Esophagus squamous epithelium (tissue), 5 donors: Measurements from ENCODE around the gene CYP2U1. TPM values are rescaled to one million over a fixed set of nuclear protein-coding genes. Genes with fewer than 3 reads are reported as not detected.
A peak's percentile ranks its signal among the peaks of the same experiment; 100 is the strongest.

Experiments used
- DNase-seq: peaks from one replicate; lab custom pipeline; 2025; lab: John Stamatoyannopoulos, UW
- H3K27ac ChIP-seq, 4 donors: fragments of 200-600 bp; sonication (generic); one replicate each; pipeline ENCODE4 v1.5.1; 2016 to 2019; ENCODE audit warnings: mild to moderate bottlenecking in 1 of 4
- H3K27me3 ChIP-seq, 4 donors: fragments of 200-600 bp; sonication (generic); 1 replicate in 3 of 4; 2 replicates in 1 of 4; pipeline versions ENCODE4 v1.5.1 to v1.6.0; 2017 to 2021; ENCODE audit warnings: antibody characterized with exemption in 1 of 4
- H3K36me3 ChIP-seq, 3 donors: fragments of 200-600 bp; sonication (generic); one replicate each; pipeline ENCODE4 v1.5.1; 2016 to 2019
- H3K4me1 ChIP-seq, 3 donors: fragments of 200-600 bp; sonication (generic); one replicate each; pipeline ENCODE4 v1.5.1; 2017 to 2019
- H3K4me3 ChIP-seq, 4 donors: fragments of 200-600 bp; sonication (generic); 1 replicate in 3 of 4; 2 replicates in 1 of 4; pipeline ENCODE4 v1.5.1; 2016 to 2019; ENCODE audit warnings: mild to moderate bottlenecking in 2 of 4, moderate library complexity in 1 of 4
- H3K9me3 ChIP-seq, 3 donors: fragments of 200-600 bp; sonication (generic); one replicate each; pipeline ENCODE4 v1.5.1; 2016 to 2019
- CTCF ChIP-seq, 6 experiments: fragments of 450-650 bp in 4 of 6; fragments of 200-600 bp in 2 of 6; sonication (generic) in 2 of 6; IDR thresholded peaks; one replicate each; pipeline ENCODE4 v1.5.1; 2016 to 2019; ENCODE audit warnings: antibody characterized with exemption in 6 of 6, mild to moderate bottlenecking in 4 of 6, moderate library complexity in 4 of 6
- POLR2A ChIP-seq, 4 donors: fragments of 450-650 bp; IDR thresholded peaks; one replicate each; pipeline ENCODE4 v1.6.1; 2017; ENCODE audit warnings: antibody characterized with exemption in 4 of 4, mild to moderate bottlenecking in 4 of 4, moderate library complexity in 3 of 4
- WGBS, 2 donors: methylation state at CpG; one replicate each; pipeline ENCODE4 v1.1.5; 2018; 5-methylcytosine and 5-hydroxymethylcytosine counted together
- intact Hi-C: fragments of 100-400 bp; cut with DNase I; formaldehyde crosslinking; loops from one replicate; pipeline ENCODE4 v1.15.0; 2022
- total RNA-seq, 4 donors: library from RNA; depleted of rRNA; stranded (reverse); fragments of >200 nt; gene quantifications; one replicate each; pipeline ENCODE4 v1.1.0, GENCODE V29; 2016
- donor health status: DM: yes; HTN: yes; CAD: no.

CYP2U1 gene
- 1 to 10 TPM; 1.8 to 8.4 (median 4.5) TPM for total RNA-seq

GRCh38 chr4:107930821-107931774 lies at the start of gene CYP2U1:
CYP2U1 (plus strand) TSS chr4:107931549; CDS start chr4:107931644, 95 bp downstream.
- intact Hi-C loops = no loop called here
- Histone ChIP-seq H3K27me3 (peaks cover 0 to 6% (median 0%) of the 10 kb centered on the region in 4 donors), H3K27ac (peak within 1 kb of the TSS; percentile 63 to 90 (median 82)), H3K4me1 (peaks cover 7 to 34% (median 11%) of the 10 kb centered on the region in 3 donors), H3K4me3 (peak within 1 kb of the TSS; percentile 60 to 82 (median 70)), H3K9me3 (no peaks in the 10 kb centered on the region), H3K36me3 (peaks cover 0 to 2% (median 0%) of the 10 kb centered on the region in 3 donors)
- peak; percentile 39 for DNase-seq
- WGBS, 2 donors = 0 to 7% methylated on average over 18 to 23 of the region's 78 CpGs
- TF ChIP-seq CTCF (IDR thresholded peaks at IDR 0.05) = peak in 3 of 6 experiments; percentile 19 to 35 (median 35)
- TF ChIP-seq POLR2A (IDR thresholded peaks at IDR 0.05) = peak in 2 of 4 donors; percentile 74 to 77

- intact Hi-C loops = no loop called here
- peaks cover 0 to 18% (median 8%) of the 10 kb centered on the region in 3 donors for H3K9me3 ChIP-seq
- no peak for DNase-seq
- H3K36me3 ChIP-seq = no peaks in the 10 kb centered on the region
- H3K4me1 ChIP-seq = peaks cover 0 to 6% (median 0%) of the 10 kb centered on the region in 3 donors
- TF ChIP-seq CTCF (IDR thresholded peaks at IDR 0.05) (no peak), POLR2A (IDR thresholded peaks at IDR 0.05) (no peak)
- no peak overlapping the region for H3K27ac ChIP-seq
- no peak overlapping the region for H3K4me3 ChIP-seq
- H3K27me3 ChIP-seq = no peaks in the 10 kb centered on the region
Observed at GRCh38 chr4:107885865-107886264, 45.5 kb upstream of the CYP2U1 start.

GRCh38 chr4:107888237-107888636 lies 43.1 kb upstream of the CYP2U1 start:
- Histone ChIP-seq H3K27ac (no peak overlapping the region), H3K36me3 (no peaks in the 10 kb centered on the region), H3K9me3 (peaks cover 0 to 18% (median 8%) of the 10 kb centered on the region in 3 donors), H3K4me3 (no peak overlapping the region), H3K4me1 (peaks cover 0 to 13% (median 4%) of the 10 kb centered on the region in 3 donors), H3K27me3 (no peaks in the 10 kb centered on the region)
- intact Hi-C loops = no loop called here
- no peak for DNase-seq
- TF ChIP-seq CTCF (IDR thresholded peaks at IDR 0.05) (no peak), POLR2A (IDR thresholded peaks at IDR 0.05) (no peak)
- 44 to 45% methylated on average over 2 of the region's 2 CpGs for WGBS, 2 donors

GRCh38 chr4:107890779-107891178 lies 40.6 kb upstream of the CYP2U1 start:
- Histone ChIP-seq H3K36me3 (no peaks in the 10 kb centered on the region), H3K4me3 (no peak overlapping the region), H3K9me3 (peaks cover 0 to 18% (median 8%) of the 10 kb centered on the region in 3 donors), H3K27me3 (no peaks in the 10 kb centered on the region), H3K4me1 (peaks cover 0 to 36% (median 17%) of the 10 kb centered on the region in 3 donors), H3K27ac (no peak overlapping the region)
- DNase-seq = no peak
- no peak for TF ChIP-seq POLR2A (IDR thresholded peaks at IDR 0.05)
- TF ChIP-seq CTCF (IDR thresholded peaks at IDR 0.05) = no peak
- intact Hi-C loops = no loop called here
- WGBS, 2 donors = 98% methylated on average over 2 of the region's 2 CpGs

GRCh38 chr4:107891299-107891698 lies 40.0 kb upstream of the CYP2U1 start:
- intact Hi-C loops = no loop called here
- no peak for DNase-seq
- Histone ChIP-seq H3K36me3 (no peaks in the 10 kb centered on the region), H3K9me3 (peaks cover 0 to 18% (median 8%) of the 10 kb centered on the region in 3 donors), H3K4me1 (peaks cover 0 to 42% (median 18%) of the 10 kb centered on the region in 3 donors), H3K27ac (no peak overlapping the region), H3K4me3 (no peak overlapping the region), H3K27me3 (no peaks in the 10 kb centered on the region)
- TF ChIP-seq CTCF (IDR thresholded peaks at IDR 0.05) (no peak), POLR2A (IDR thresholded peaks at IDR 0.05) (no peak)
